K562 (cell line): ENCODE measurements around the gene NCF2. TPM values are rescaled to one million over a fixed set of nuclear protein-coding genes. Genes with fewer than 3 reads are reported as not detected.
A peak's percentile ranks its signal among the peaks of the same experiment; 100 is the strongest.

ENCODE experiments used
- CBX8 ChIP-seq: fragments of 200-600 bp; sonication (generic); IDR thresholded peaks from 2 replicates; pipeline ENCODE4 v1.6.1; 2012; ENCODE audit warnings: borderline replicate concordance, mixed run types, low read depth, mild to moderate bottlenecking, moderate library complexity, mixed read lengths, low read length, control low read depth, inconsistent platforms; ENCODE audit not compliant: poor library complexity, severe bottlenecking; ENCODE audit errors: extremely low read depth
- CTCF ChIP-seq, 3 experiments: IDR thresholded peaks in 2 of 3; conservative IDR thresholded peaks in 1 of 3; 2 replicates each; pipeline ENCODE4 v1.5.1; 2011 to 2012; ENCODE audit warnings: low read length in 3 of 3, mild to moderate bottlenecking in 3 of 3, control low read depth in 2 of 3, improper control_type of control experiment in 1 of 3, inconsistent platforms in 1 of 3, low read depth in 1 of 3, mixed read lengths in 1 of 3, moderate library complexity in 1 of 3; ENCODE audit not compliant: insufficient read depth in 2 of 3
- CTCFL ChIP-seq: IDR thresholded peaks from 2 replicates; pipeline ENCODE4 v1.6.1; 2011; ENCODE audit warnings: borderline replicate concordance, low read depth, mild to moderate bottlenecking, moderate library complexity, low read length; ENCODE audit not compliant: insufficient read depth, poor library complexity, severe bottlenecking
- EP300 ChIP-seq: IDR thresholded peaks from 2 replicates; pipeline ENCODE4 v1.6.1; 2012; ENCODE audit warnings: low read length, improper control_type of control experiment
- ERF ChIP-seq: fragments of 450-650 bp; formaldehyde crosslinking; IDR thresholded peaks from 2 replicates; pipeline ENCODE4 v1.4.0; 2020; ENCODE audit warnings: mild to moderate bottlenecking, mixed read lengths
- ESRRB ChIP-seq: fragments of 250-450 bp; sonication (Bioruptor Pico); IDR thresholded peaks from 2 replicates; pipeline ENCODE4 v1.5.0; 2020; ENCODE audit warnings: mild to moderate bottlenecking, moderate library complexity, borderline replicate concordance
- HNRNPH1 ChIP-seq: fragments of 200-400 bp; formaldehyde crosslinking; optimal IDR thresholded peaks from 2 replicates; pipeline ENCODE3; 2017; ENCODE audit warnings: low read depth, mild to moderate bottlenecking, low read length, moderate library complexity
- MAX ChIP-seq: sonication (generic); formaldehyde crosslinking; IDR thresholded peaks from 2 replicates; pipeline ENCODE4 v1.9.0; 2022; ENCODE audit warnings: mild to moderate bottlenecking, missing genetic modification reagents
- POLR2H ChIP-seq: IDR thresholded peaks from 2 replicates; pipeline ENCODE4 v1.6.1; 2016; ENCODE audit warnings: missing genetic modification characterization, low read depth, mild to moderate bottlenecking, control low read depth, missing compliant biosample characterization, moderate library complexity
- PURB ChIP-seq: sonication (generic); formaldehyde crosslinking; IDR thresholded peaks from 2 replicates; pipeline ENCODE4 v1.9.0; 2021; ENCODE audit warnings: low read depth, mild to moderate bottlenecking, missing genetic modification reagents
- RBFOX2 ChIP-seq: fragments of 200-400 bp; formaldehyde crosslinking; IDR thresholded peaks from 2 replicates; pipeline ENCODE4 v1.6.1; 2017; ENCODE audit warnings: low read depth, mild to moderate bottlenecking, low read length, moderate library complexity
- SREBF1 ChIP-seq: fragments of 150-350 bp; IDR thresholded peaks from 2 replicates; pipeline ENCODE4 v1.6.1; 2014; ENCODE audit warnings: antibody characterized with exemption, low read depth, low read length, borderline replicate concordance
- SRF ChIP-seq, 2 experiments: fragments of 250-450, 450-650 bp in 1 of 2; sonication (Bioruptor Pico) in 1 of 2; sonication (generic) in 1 of 2; formaldehyde crosslinking; IDR thresholded peaks; 2 replicates each; pipeline versions ENCODE4 v1.5.0 to v1.5.1; 2020 to 2022; ENCODE audit warnings: mild to moderate bottlenecking in 1 of 2, missing genetic modification reagents in 1 of 2
- ZBTB26 ChIP-seq: fragments of 450-650 bp; formaldehyde crosslinking; IDR thresholded peaks from 2 replicates; pipeline ENCODE4 v1.4.0; 2022; ENCODE audit warnings: missing genetic modification characterization
- ZC3H4 ChIP-seq: sonication (generic); formaldehyde crosslinking; IDR thresholded peaks from 2 replicates; pipeline ENCODE4 v1.9.0; 2021; ENCODE audit warnings: missing genetic modification reagents, borderline replicate concordance
- ZNF347 ChIP-seq: fragments of 450-650 bp; formaldehyde crosslinking; IDR thresholded peaks from 2 replicates; pipeline ENCODE4 v1.4.0; 2020; ENCODE audit warnings: low read depth, mild to moderate bottlenecking, moderate library complexity
- ZNF518B ChIP-seq: fragments of 250-450 bp; sonication (Bioruptor Pico); IDR thresholded peaks from 2 replicates; pipeline ENCODE4 v1.5.0; 2021; ENCODE audit warnings: mild to moderate bottlenecking, moderate library complexity
- polyA plus RNA-seq, 8 experiments: library from polyadenylated mRNA; depleted of rRNA in 4 of 8; stranded (reverse) in 5 of 8; unstranded in 3 of 8; fragments of >200 nt; fragmentation: Nextera tagmentation in 2 of 8; fragmentation: Illumina TruSeq in 1 of 8; extraction: Ambion mirVana in 2 of 8; extraction: Trizol in 1 of 8; gene quantifications; 2 replicates each; pipeline versions ENCODE4 v1.2.1 to v1.2.3, GENCODE V29; 2011 to 2014; ENCODE audit warnings: inconsistent platforms in 1 of 8, missing spikeins in 1 of 8
- total RNA-seq, 7 experiments: library from RNA; depleted of rRNA in 6 of 7; stranded (reverse); fragments of >200 nt in 6 of 7; fragmentation: Illumina TruSeq in 2 of 7; extraction: Trizol in 2 of 7; gene quantifications; 2 replicates each; pipeline versions ENCODE4 v1.2.1 to v1.2.3, GENCODE V29; 2011 to 2021; ENCODE audit warnings: low replicate concordance in 1 of 7

The NCF2 gene
- total and polyA plus RNA-seq, 9 of the 15 experiments (the other 6 are each of a cell fraction or from before 2014, with no cell fraction given), result 0.07 to 0.54 (median 0.16) TPM; not detected in 3

GRCh38 chr1:183633676-183634343 lies 43.6 kb upstream of the NCF2 start (continued):
- TF ChIP-seq ZBTB26 (CRISPR knock-in tag) (no peak), CBX8 (no peak), PURB (CRISPR knock-in tag) (no peak), POLR2H (tag) (peak; percentile 71), CTCF (IDR thresholded peaks at IDR 0.05 in 2 of 3, conservative IDR thresholded peaks at IDR 0.05 in 1 of 3; ENCODE audit: insufficient read depth in 2 of 3, low read depth in 1 of 3, low read length in 3 of 3) (peak; percentile 62 to 77 (median 68); a peak in 5 of 6 replicates), EP300 (peak; percentile 72), ERF (CRISPR knock-in tag) (no peak), ZC3H4 (CRISPR knock-in tag) (no peak), ZNF518B (CRISPR knock-in tag) (no peak), ZNF347 (CRISPR knock-in tag) (no peak), SREBF1 (no peak), RBFOX2 (no peak), HNRNPH1 (no peak), MAX (CRISPR knock-in tag) (no peak), ESRRB (CRISPR knock-in tag) (no peak), CTCFL (peak; percentile 58), SRF (CRISPR knock-in tag; IDR thresholded peaks at IDR 0.05) (peak; percentile 91 to 100)
